ENCODE data around the gene RAB7A.

RAB7A gene

GRCh38 chr3:128707928-128708494, 18.0 kb upstream of the RAB7A start:
- H3K36me3 ChIP-seq, result no peaks in the 10 kb centered on the region
- H3K4me3 ChIP-seq (ENCODE audit: low read depth, low read length), result no peak overlapping the region
- H3K27ac ChIP-seq, result no peak overlapping the region
- H3K27me3 ChIP-seq (ENCODE audit: insufficient read depth, low read depth, severe bottlenecking), result no peaks in the 10 kb centered on the region
- no peak for DNase-seq
- no peaks in the 10 kb centered on the region for H3K9me3 ChIP-seq (ENCODE audit: severe bottlenecking)
- TF ChIP-seq, protein P1, sequence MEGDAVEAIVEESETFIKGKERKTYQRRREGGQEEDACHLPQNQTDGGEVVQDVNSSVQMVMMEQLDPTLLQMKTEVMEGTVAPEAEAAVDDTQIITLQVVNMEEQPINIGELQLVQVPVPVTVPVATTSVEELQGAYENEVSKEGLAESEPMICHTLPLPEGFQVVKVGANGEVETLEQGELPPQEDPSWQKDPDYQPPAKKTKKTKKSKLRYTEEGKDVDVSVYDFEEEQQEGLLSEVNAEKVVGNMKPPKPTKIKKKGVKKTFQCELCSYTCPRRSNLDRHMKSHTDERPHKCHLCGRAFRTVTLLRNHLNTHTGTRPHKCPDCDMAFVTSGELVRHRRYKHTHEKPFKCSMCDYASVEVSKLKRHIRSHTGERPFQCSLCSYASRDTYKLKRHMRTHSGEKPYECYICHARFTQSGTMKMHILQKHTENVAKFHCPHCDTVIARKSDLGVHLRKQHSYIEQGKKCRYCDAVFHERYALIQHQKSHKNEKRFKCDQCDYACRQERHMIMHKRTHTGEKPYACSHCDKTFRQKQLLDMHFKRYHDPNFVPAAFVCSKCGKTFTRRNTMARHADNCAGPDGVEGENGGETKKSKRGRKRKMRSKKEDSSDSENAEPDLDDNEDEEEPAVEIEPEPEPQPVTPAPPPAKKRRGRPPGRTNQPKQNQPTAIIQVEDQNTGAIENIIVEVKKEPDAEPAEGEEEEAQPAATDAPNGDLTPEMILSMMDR (IDR thresholded peaks at IDR 0.05; ENCODE audit: low read depth, low read length), result no peak

GRCh38 chr3:128709038-128709437, 16.9 kb upstream of the RAB7A start:
- H3K4me3 ChIP-seq (ENCODE audit: low read depth, low read length), result no peak overlapping the region
- H3K27ac ChIP-seq, result no peak overlapping the region
- H3K27me3 ChIP-seq (ENCODE audit: insufficient read depth, low read depth, severe bottlenecking), result no peaks in the 10 kb centered on the region
- no peaks in the 10 kb centered on the region for H3K9me3 ChIP-seq (ENCODE audit: severe bottlenecking)
- no peaks in the 10 kb centered on the region for H3K36me3 ChIP-seq
- TF ChIP-seq, protein P1 (IDR thresholded peaks at IDR 0.05; ENCODE audit: low read depth, low read length), result no peak
- no peak for DNase-seq

- no peak overlapping the region for H3K27ac ChIP-seq
- TF ChIP-seq, protein P1 (IDR thresholded peaks at IDR 0.05; ENCODE audit: low read depth, low read length), result no peak
- no peak overlapping the region for H3K4me3 ChIP-seq (ENCODE audit: low read depth, low read length)
- H3K27me3 ChIP-seq (ENCODE audit: insufficient read depth, low read depth, severe bottlenecking), result no peaks in the 10 kb centered on the region
- no peaks in the 10 kb centered on the region for H3K36me3 ChIP-seq
- DNase-seq, result no peak
- no peaks in the 10 kb centered on the region for H3K9me3 ChIP-seq (ENCODE audit: severe bottlenecking)
These were observed 16.3 kb upstream of the RAB7A start for GRCh38 chr3:128709506-128710210.

DNA sequence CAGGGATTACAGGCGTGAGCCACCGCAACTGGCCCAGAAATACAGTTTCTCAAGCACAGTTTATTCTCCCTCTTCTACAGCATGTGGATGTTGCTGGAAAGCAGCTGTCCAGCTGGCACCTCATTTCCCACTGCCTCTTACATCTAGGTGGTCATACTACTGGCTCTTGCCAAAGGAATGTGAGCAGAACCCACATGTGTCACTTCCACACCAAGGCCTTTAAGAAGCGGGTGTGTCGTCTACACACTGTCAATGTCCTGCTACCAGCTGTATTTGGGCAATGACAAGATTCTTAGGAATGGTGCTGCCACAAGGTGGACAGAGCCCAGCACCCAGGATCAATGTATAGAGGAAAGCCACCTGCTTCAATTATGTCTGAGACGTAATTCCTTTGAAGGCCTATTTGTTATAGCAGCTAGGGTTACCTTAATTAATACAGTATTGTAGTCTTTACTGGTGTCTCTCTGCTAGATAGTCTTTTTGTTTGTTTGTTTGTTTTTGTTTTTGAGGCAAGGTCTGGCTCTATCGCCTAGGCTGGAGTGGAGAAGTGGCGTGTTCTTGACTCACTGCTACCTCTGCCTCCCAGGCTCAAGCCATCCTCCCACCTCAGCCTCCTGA, 15.1 kb upstream of the RAB7A start:
- Histone ChIP-seq H3K36me3 (no peaks in the 10 kb centered on the region), H3K27me3 (ENCODE audit: insufficient read depth, low read depth, severe bottlenecking) (no peaks in the 10 kb centered on the region), H3K9me3 (ENCODE audit: severe bottlenecking) (no peaks in the 10 kb centered on the region), H3K4me3 (ENCODE audit: low read depth, low read length) (no peak overlapping the region), H3K27ac (no peak overlapping the region)
- TF ChIP-seq, protein P1 (IDR thresholded peaks at IDR 0.05; ENCODE audit: low read depth, low read length), result no peak
- DNase-seq, result no peak

- H3K9me3 ChIP-seq (ENCODE audit: severe bottlenecking), result no peaks in the 10 kb centered on the region
- no peaks in the 10 kb centered on the region for H3K36me3 ChIP-seq
- TF ChIP-seq, protein P1 (IDR thresholded peaks at IDR 0.05; ENCODE audit: low read depth, low read length), result no peak
- H3K27ac ChIP-seq, result no peak overlapping the region
- no peak for DNase-seq
- H3K4me3 ChIP-seq (ENCODE audit: low read depth, low read length), result no peak overlapping the region
- no peaks in the 10 kb centered on the region for H3K27me3 ChIP-seq (ENCODE audit: insufficient read depth, low read depth, severe bottlenecking)
These were observed 13.1 kb upstream of the RAB7A start for GRCh38 chr3:128712848-128713247.

Data from WERI-Rb-1 (cell line).